ENCODE results near the gene DNM1.

The DNM1 gene

DNA sequence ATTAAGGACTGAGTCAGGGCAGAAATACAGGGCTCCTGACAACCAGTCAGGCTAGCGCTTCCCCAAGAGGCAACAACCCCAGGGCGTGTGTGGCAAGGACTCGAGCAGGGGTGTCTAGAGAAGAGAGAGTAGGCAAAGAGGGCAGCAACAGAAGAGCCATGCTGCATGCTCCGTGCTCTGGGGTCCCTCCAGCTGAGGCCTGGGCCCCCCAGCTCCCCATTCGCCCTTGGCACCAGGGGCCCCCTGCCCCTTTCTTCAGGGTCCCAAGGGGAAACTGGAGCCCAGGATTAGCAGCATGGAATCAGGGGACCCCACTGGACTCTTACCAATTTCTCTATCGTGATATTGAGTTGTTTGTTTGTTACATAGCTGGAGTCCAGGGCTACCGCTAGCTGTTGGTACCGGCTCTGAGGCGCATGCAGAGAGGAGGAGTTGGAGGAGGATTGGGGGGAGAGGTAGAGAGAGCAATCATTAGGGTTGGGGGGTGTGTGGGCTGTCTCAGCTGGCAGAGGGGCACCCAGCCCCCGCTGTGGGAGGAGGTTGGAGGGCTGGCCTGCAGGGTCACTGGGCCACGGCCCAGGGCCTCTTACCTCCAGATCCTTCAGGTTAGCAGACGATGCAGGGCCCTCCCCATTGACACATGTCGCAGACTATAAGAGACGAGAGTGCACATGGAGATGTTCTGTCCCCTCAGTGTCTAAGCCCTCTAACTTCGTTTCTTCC, 63.9 kb downstream of the DNM1 start:
- H3K9ac ChIP-seq (ENCODE audit: low read depth, low read length): no peak overlapping the region
- no peak for TF ChIP-seq EZH2 (IDR thresholded peaks at IDR 0.05; ENCODE audit: borderline replicate concordance, low read depth, low read length, severe bottlenecking)
- TF ChIP-seq, protein P1, sequence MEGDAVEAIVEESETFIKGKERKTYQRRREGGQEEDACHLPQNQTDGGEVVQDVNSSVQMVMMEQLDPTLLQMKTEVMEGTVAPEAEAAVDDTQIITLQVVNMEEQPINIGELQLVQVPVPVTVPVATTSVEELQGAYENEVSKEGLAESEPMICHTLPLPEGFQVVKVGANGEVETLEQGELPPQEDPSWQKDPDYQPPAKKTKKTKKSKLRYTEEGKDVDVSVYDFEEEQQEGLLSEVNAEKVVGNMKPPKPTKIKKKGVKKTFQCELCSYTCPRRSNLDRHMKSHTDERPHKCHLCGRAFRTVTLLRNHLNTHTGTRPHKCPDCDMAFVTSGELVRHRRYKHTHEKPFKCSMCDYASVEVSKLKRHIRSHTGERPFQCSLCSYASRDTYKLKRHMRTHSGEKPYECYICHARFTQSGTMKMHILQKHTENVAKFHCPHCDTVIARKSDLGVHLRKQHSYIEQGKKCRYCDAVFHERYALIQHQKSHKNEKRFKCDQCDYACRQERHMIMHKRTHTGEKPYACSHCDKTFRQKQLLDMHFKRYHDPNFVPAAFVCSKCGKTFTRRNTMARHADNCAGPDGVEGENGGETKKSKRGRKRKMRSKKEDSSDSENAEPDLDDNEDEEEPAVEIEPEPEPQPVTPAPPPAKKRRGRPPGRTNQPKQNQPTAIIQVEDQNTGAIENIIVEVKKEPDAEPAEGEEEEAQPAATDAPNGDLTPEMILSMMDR (IDR thresholded peaks at IDR 0.05; ENCODE audit: borderline replicate concordance, extremely low read depth, low read length, poor library complexity, severe bottlenecking): no peak
- peaks cover 32% of the 10 kb centered on the region for H3K36me3 ChIP-seq (ENCODE audit: insufficient read depth, low read length)
- H3K9me3 ChIP-seq (ENCODE audit: insufficient read depth, low read length, severe bottlenecking): no peaks in the 10 kb centered on the region
- no peak for DNase-seq
- no peak for ATAC-seq (ENCODE audit: insufficient read depth, low read depth)
- H3K4me1 ChIP-seq (ENCODE audit: insufficient read depth, low read length): no peaks in the 10 kb centered on the region
- H3K27ac ChIP-seq (ENCODE audit: low read length): no peak overlapping the region
- H3K4me2 ChIP-seq (ENCODE audit: insufficient read depth, low read length): no peak overlapping the region
- H3K79me2 ChIP-seq (ENCODE audit: insufficient read depth, low read length): no peaks in the 10 kb centered on the region
- no peak overlapping the region for H2AFZ ChIP-seq (ENCODE audit: low read depth, low read length)
- H4K20me1 ChIP-seq (ENCODE audit: insufficient read depth, low read length): no peaks in the 10 kb centered on the region
- H3K4me3 ChIP-seq (ENCODE audit: low read depth in 1 of 2, low read length in 2 of 2): no peak overlapping the region
- no peaks in the 10 kb centered on the region for H3K27me3 ChIP-seq (ENCODE audit: insufficient read depth, low read length, poor library complexity)

GRCh38 chr9:128271112-128271511, 67.9 kb downstream of the DNM1 start:
- Histone ChIP-seq H3K4me2 (ENCODE audit: insufficient read depth, low read length) (no peak overlapping the region), H3K9me3 (ENCODE audit: insufficient read depth, low read length, severe bottlenecking) (no peaks in the 10 kb centered on the region), H3K79me2 (ENCODE audit: insufficient read depth, low read length) (peaks cover 16% of the 10 kb centered on the region), H3K4me1 (ENCODE audit: insufficient read depth, low read length) (peaks cover 16% of the 10 kb centered on the region), H3K36me3 (ENCODE audit: insufficient read depth, low read length) (peaks cover 34% of the 10 kb centered on the region), H3K27ac (ENCODE audit: low read length) (no peak overlapping the region), H3K27me3 (ENCODE audit: insufficient read depth, low read length, poor library complexity) (no peaks in the 10 kb centered on the region), H2AFZ (ENCODE audit: low read depth, low read length) (no peak overlapping the region), H4K20me1 (ENCODE audit: insufficient read depth, low read length) (no peaks in the 10 kb centered on the region), H3K4me3 (ENCODE audit: low read depth in 1 of 2, low read length in 2 of 2) (no peak overlapping the region), H3K9ac (ENCODE audit: low read depth, low read length) (no peak overlapping the region)
- DNase-seq (no peak), ATAC-seq (ENCODE audit: insufficient read depth, low read depth) (no peak)
- TF ChIP-seq EZH2 (IDR thresholded peaks at IDR 0.05; ENCODE audit: borderline replicate concordance, low read depth, low read length, severe bottlenecking): no peak
- TF ChIP-seq, protein P1 (IDR thresholded peaks at IDR 0.05; ENCODE audit: borderline replicate concordance, extremely low read depth, low read length, poor library complexity, severe bottlenecking): no peak

DNA sequence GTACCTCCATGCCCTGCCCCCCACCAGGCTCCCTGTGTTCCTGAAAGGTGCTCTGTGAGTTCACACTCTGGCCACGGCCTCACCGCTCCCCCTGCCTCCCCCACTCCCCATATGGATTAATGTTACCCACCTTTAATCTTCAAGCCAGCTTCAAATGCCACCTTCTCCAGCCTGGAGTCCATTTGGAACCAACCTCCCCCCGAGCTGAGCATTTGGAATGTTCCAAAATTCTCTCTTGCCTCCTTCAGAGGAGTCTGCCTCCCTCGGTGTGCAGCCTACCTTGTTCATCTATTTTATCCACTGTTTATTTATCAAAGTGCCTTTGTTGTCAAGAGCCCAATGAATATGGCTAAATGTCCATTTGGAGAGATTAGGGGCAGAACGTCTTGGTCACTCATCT, 68.3 kb downstream of the DNM1 start:
- Histone ChIP-seq H3K4me2 (ENCODE audit: insufficient read depth, low read length) (no peak overlapping the region), H3K27ac (ENCODE audit: low read length) (no peak overlapping the region), H3K4me3 (ENCODE audit: low read depth in 1 of 2, low read length in 2 of 2) (no peak overlapping the region), H4K20me1 (ENCODE audit: insufficient read depth, low read length) (no peaks in the 10 kb centered on the region), H3K27me3 (ENCODE audit: insufficient read depth, low read length, poor library complexity) (no peaks in the 10 kb centered on the region), H3K9ac (ENCODE audit: low read depth, low read length) (no peak overlapping the region), H3K9me3 (ENCODE audit: insufficient read depth, low read length, severe bottlenecking) (no peaks in the 10 kb centered on the region), H3K36me3 (ENCODE audit: insufficient read depth, low read length) (peaks cover 34% of the 10 kb centered on the region), H3K4me1 (ENCODE audit: insufficient read depth, low read length) (peaks cover 17% of the 10 kb centered on the region), H2AFZ (ENCODE audit: low read depth, low read length) (no peak overlapping the region), H3K79me2 (ENCODE audit: insufficient read depth, low read length) (peaks cover 19% of the 10 kb centered on the region)
- no peak for DNase-seq
- TF ChIP-seq, protein P1 (IDR thresholded peaks at IDR 0.05; ENCODE audit: borderline replicate concordance, extremely low read depth, low read length, poor library complexity, severe bottlenecking): no peak
- no peak for TF ChIP-seq EZH2 (IDR thresholded peaks at IDR 0.05; ENCODE audit: borderline replicate concordance, low read depth, low read length, severe bottlenecking)
- ATAC-seq (ENCODE audit: insufficient read depth, low read depth): no peak

Data from DND-41 (cell line).